K562 (cell line): ENCODE measurements around the gene HOXB8. TPM values are rescaled to one million over a fixed set of nuclear protein-coding genes. Genes with fewer than 3 reads are reported as not detected.

ENCODE experiments used
- C11orf30 ChIP-seq: fragments of 450-650 bp; IDR thresholded peaks from 2 replicates; pipeline ENCODE4 v1.6.1; 2016; ENCODE audit warnings: low read depth, mild to moderate bottlenecking
- CHD1 ChIP-seq: fragments of 200-600 bp; sonication (generic); IDR thresholded peaks from one replicate; pipeline ENCODE4 v1.6.1; 2012; ENCODE audit warnings: mild to moderate bottlenecking, moderate library complexity, low read length, inconsistent platforms
- FOXJ3 ChIP-seq: sonication (generic); formaldehyde crosslinking; IDR thresholded peaks from 2 replicates; pipeline ENCODE4 v1.4.0; 2020; ENCODE audit warnings: mild to moderate bottlenecking, missing genetic modification reagents
- KAT7 ChIP-seq: sonication (generic); formaldehyde crosslinking; IDR thresholded peaks from 2 replicates; pipeline ENCODE4 v1.8.0; 2022; ENCODE audit warnings: missing genetic modification reagents, mild to moderate bottlenecking, borderline replicate concordance
- KDM5B ChIP-seq: fragments of 200-600 bp; sonication (generic); IDR thresholded peaks from 2 replicates; pipeline ENCODE4 v1.6.1; 2012; ENCODE audit warnings: low read depth, mild to moderate bottlenecking, moderate library complexity, low read length, control low read depth, inconsistent platforms; ENCODE audit not compliant: insufficient replicate concordance
- MAFF ChIP-seq: IDR thresholded peaks from 2 replicates; pipeline ENCODE4 v1.6.1; 2012; ENCODE audit warnings: low read length, improper control_type of control experiment
- RBM25 ChIP-seq: fragments of 200-400 bp; formaldehyde crosslinking; IDR thresholded peaks from 2 replicates; pipeline ENCODE4 v1.6.1; 2018; ENCODE audit warnings: low read length, low read depth, moderate library complexity; ENCODE audit not compliant: severe bottlenecking
- SNIP1 ChIP-seq: fragments of 450-650 bp; IDR thresholded peaks from 2 replicates; pipeline ENCODE4 v1.7.1; 2017; ENCODE audit warnings: low read depth, mild to moderate bottlenecking
- SPI1 ChIP-seq: IDR thresholded peaks from 2 replicates; pipeline ENCODE4 v1.6.1; 2011; ENCODE audit warnings: low read depth, low read length, control low read depth, borderline replicate concordance
- TFAM ChIP-seq: fragments of 250-450 bp; sonication (Bioruptor Pico); conservative IDR thresholded peaks from 2 replicates; pipeline ENCODE4 v1.5.0; 2021; ENCODE audit warnings: mild to moderate bottlenecking, moderate library complexity
- WHSC1 ChIP-seq: IDR thresholded peaks from one replicate; pipeline ENCODE4 v1.6.1; 2012; ENCODE audit warnings: low read length, control low read depth, inconsistent platforms
- XRCC4 ChIP-seq: IDR thresholded peaks from one replicate; pipeline ENCODE4 v1.6.1; 2011; ENCODE audit not compliant: insufficient read depth, insufficient read length; ENCODE audit errors: extremely low read depth
- ZBTB8A ChIP-seq: fragments of 450-650 bp; IDR thresholded peaks from 2 replicates; pipeline ENCODE4 v1.6.1; 2018; ENCODE audit warnings: mild to moderate bottlenecking, moderate library complexity; ENCODE audit not compliant: partially characterized antibody
- ZKSCAN3 ChIP-seq: fragments of 250-450 bp; sonication (Bioruptor Pico); IDR thresholded peaks from 2 replicates; pipeline ENCODE4 v1.4.0; 2020
- ZNF316 ChIP-seq: fragments of 450-650 bp; IDR thresholded peaks from 2 replicates; pipeline ENCODE4 v1.6.1; 2016
- ZNF354B ChIP-seq: fragments of 250-450 bp; sonication (Bioruptor Pico); IDR thresholded peaks from 2 replicates; pipeline ENCODE4 v1.4.0; 2020
- ZNF586 ChIP-seq: fragments of 450-650 bp; formaldehyde crosslinking; conservative IDR thresholded peaks from 2 replicates; pipeline ENCODE4 v1.4.0; 2020; ENCODE audit warnings: mild to moderate bottlenecking, moderate library complexity
- ZNF778 ChIP-seq: fragments of 450-650 bp; formaldehyde crosslinking; IDR thresholded peaks from 2 replicates; pipeline ENCODE4 v1.4.0; 2020; ENCODE audit warnings: mild to moderate bottlenecking, moderate library complexity
- polyA plus RNA-seq, 8 experiments: library from polyadenylated mRNA; depleted of rRNA in 4 of 8; stranded (reverse) in 5 of 8; unstranded in 3 of 8; fragments of >200 nt; fragmentation: Nextera tagmentation in 2 of 8; fragmentation: Illumina TruSeq in 1 of 8; extraction: Ambion mirVana in 2 of 8; extraction: Trizol in 1 of 8; gene quantifications; 2 replicates each; pipeline versions ENCODE4 v1.2.1 to v1.2.3, GENCODE V29; 2011 to 2014; ENCODE audit warnings: inconsistent platforms in 1 of 8, missing spikeins in 1 of 8
- total RNA-seq, 7 experiments: library from RNA; depleted of rRNA in 6 of 7; stranded (reverse); fragments of >200 nt in 6 of 7; fragmentation: Illumina TruSeq in 2 of 7; extraction: Trizol in 2 of 7; gene quantifications; 2 replicates each; pipeline versions ENCODE4 v1.2.1 to v1.2.3, GENCODE V29; 2011 to 2021; ENCODE audit warnings: low replicate concordance in 1 of 7
- TF ChIP-seq, protein P1 (sequence below), 2 experiments: IDR thresholded peaks; 2 replicates each; pipeline ENCODE4 v1.6.1; 2012; ENCODE audit warnings: improper control_type of control experiment in 2 of 2, low read depth in 2 of 2, low read length in 2 of 2, borderline replicate concordance in 1 of 2
- TF ChIP-seq, protein P2 (sequence below), 2 experiments: fragments of 450-650 bp in 1 of 2; sonication (generic) in 1 of 2; formaldehyde crosslinking; conservative IDR thresholded peaks; 2 replicates each; pipeline versions ENCODE4 v1.4.0 to v1.8.1; 2020 to 2022; ENCODE audit warnings: mild to moderate bottlenecking in 1 of 2, missing genetic modification reagents in 1 of 2
- TF ChIP-seq, protein P3 (sequence below): fragments of 200-800 bp; sonication (Bioruptor generic); IDR thresholded peaks from 2 replicates; pipeline ENCODE4 v1.6.1; 2017; ENCODE audit warnings: missing genetic modification characterization, missing compliant biosample characterization
- TF ChIP-seq, protein P4 (sequence below), 2 experiments: fragments of 450-650 bp in 1 of 2; sonication (generic) in 1 of 2; formaldehyde crosslinking in 1 of 2; IDR thresholded peaks in 1 of 2; conservative IDR thresholded peaks in 1 of 2; 2 replicates each; pipeline versions ENCODE4 v1.6.1 to v1.8.1; 2016 to 2023; ENCODE audit warnings: mild to moderate bottlenecking in 2 of 2, moderate library complexity in 2 of 2, inconsistent platforms in 1 of 2, missing genetic modification reagents in 1 of 2

The HOXB8 gene
- total and polyA plus RNA-seq, 9 of the 15 experiments (the other 6 are each of a cell fraction or from before 2014, with no cell fraction given): 0.52 to 23.8 (median 3.6) TPM

DNA sequence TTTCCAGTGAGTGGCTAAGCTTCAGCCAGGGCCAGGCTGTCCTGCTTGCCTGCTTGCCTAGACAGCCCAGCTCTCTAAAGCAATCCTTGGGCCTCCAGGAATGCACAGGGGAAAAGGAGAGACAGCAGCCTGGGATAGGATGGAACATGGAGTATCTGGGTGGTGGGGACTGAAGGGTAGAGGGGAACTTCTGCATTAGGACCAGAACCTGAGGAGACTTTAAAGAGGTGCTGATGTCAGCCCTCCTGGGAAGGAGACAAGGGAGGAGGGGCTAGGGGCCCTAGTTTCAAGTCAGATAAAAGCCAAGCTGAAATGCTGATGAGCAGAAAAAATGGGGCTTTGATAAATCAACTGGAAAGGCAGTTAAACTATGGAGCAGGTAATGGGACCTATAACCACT, 6.1 kb downstream of the HOXB8 start (continued):
- TF ChIP-seq RBM25 (no peak), SNIP1 (no peak), ZNF354B (no peak), ZBTB8A (no peak), ZKSCAN3 (CRISPR knock-in tag) (no peak), KAT7 (no peak), MAFF (peak; percentile 25; the same call in 1 of the 2 replicates), XRCC4 (no peak), ZNF316 (peak; percentile 94), SPI1 (no peak), TFAM (CRISPR knock-in tag) (no peak), KDM5B (no peak), FOXJ3 (CRISPR knock-in tag) (no peak), ZNF778 (CRISPR knock-in tag) (no peak), CHD1 (no peak), WHSC1 (no peak), ZNF586 (CRISPR knock-in tag) (no peak), C11orf30 (peak; percentile 91)
- TF ChIP-seq, protein P1, sequence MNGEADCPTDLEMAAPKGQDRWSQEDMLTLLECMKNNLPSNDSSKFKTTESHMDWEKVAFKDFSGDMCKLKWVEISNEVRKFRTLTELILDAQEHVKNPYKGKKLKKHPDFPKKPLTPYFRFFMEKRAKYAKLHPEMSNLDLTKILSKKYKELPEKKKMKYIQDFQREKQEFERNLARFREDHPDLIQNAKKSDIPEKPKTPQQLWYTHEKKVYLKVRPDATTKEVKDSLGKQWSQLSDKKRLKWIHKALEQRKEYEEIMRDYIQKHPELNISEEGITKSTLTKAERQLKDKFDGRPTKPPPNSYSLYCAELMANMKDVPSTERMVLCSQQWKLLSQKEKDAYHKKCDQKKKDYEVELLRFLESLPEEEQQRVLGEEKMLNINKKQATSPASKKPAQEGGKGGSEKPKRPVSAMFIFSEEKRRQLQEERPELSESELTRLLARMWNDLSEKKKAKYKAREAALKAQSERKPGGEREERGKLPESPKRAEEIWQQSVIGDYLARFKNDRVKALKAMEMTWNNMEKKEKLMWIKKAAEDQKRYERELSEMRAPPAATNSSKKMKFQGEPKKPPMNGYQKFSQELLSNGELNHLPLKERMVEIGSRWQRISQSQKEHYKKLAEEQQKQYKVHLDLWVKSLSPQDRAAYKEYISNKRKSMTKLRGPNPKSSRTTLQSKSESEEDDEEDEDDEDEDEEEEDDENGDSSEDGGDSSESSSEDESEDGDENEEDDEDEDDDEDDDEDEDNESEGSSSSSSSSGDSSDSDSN (IDR thresholded peaks at IDR 0.05; ENCODE audit: borderline replicate concordance in 1 of 2, low read depth in 2 of 2, low read length in 2 of 2): no peak
- TF ChIP-seq, protein P2, sequence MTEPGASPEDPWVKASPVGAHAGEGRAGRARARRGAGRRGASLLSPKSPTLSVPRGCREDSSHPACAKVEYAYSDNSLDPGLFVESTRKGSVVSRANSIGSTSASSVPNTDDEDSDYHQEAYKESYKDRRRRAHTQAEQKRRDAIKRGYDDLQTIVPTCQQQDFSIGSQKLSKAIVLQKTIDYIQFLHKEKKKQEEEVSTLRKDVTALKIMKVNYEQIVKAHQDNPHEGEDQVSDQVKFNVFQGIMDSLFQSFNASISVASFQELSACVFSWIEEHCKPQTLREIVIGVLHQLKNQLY (CRISPR knock-in tag; conservative IDR thresholded peaks at IDR 0.05): no peak
- TF ChIP-seq, protein P3, sequence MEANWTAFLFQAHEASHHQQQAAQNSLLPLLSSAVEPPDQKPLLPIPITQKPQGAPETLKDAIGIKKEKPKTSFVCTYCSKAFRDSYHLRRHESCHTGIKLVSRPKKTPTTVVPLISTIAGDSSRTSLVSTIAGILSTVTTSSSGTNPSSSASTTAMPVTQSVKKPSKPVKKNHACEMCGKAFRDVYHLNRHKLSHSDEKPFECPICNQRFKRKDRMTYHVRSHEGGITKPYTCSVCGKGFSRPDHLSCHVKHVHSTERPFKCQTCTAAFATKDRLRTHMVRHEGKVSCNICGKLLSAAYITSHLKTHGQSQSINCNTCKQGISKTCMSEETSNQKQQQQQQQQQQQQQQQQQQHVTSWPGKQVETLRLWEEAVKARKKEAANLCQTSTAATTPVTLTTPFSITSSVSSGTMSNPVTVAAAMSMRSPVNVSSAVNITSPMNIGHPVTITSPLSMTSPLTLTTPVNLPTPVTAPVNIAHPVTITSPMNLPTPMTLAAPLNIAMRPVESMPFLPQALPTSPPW: 0 out of 2 replicates have a peak, but pooled peaks have one; percentile 27
- TF ChIP-seq, protein P4, sequence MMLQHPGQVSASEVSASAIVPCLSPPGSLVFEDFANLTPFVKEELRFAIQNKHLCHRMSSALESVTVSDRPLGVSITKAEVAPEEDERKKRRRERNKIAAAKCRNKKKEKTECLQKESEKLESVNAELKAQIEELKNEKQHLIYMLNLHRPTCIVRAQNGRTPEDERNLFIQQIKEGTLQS (IDR thresholded peaks at IDR 0.05): 0 out of 2 replicates have a peak, but pooled peaks have one; percentile 15
- TF ChIP-seq, protein P4 (CRISPR knock-in tag; conservative IDR thresholded peaks at IDR 0.05): no peak
